ENCODE measurements around the gene CARMIL3. TPM values are rescaled to one million over a fixed set of nuclear protein-coding genes. Genes with fewer than 3 reads are reported as not detected.

Gene CARMIL3
- total RNA-seq, 2 donors from 2014 or later: 0.14 TPM; not detected in 1

GRCh38 chr14:24115422-24116127 is 63.8 kb downstream of the CARMIL3 start:
- Histone ChIP-seq H3K4me1 (ENCODE audit: control insufficient read depth in 1 of 2, low read depth in 2 of 2) (peaks cover 7 to 18% of the 10 kb centered on the region in 2 donors), H3K4me3 (peak overlapping the region; percentile 92), H3K36me3 (peaks cover 13% of the 10 kb centered on the region), H3K27ac (peak overlapping the region; percentile 98), H3K27me3 (replicated peaks; ENCODE audit: insufficient read depth) (no peaks in the 10 kb centered on the region), H3K9me3 (no peaks in the 10 kb centered on the region)
- no peak for TF ChIP-seq CTCF (IDR thresholded peaks at IDR 0.05)
- no peak for ATAC-seq (ENCODE audit: insufficient number of reproducible peaks, low FRiP score, low read depth)
- DNase-seq (ENCODE audit: low spot score): no peak

- Histone ChIP-seq H3K36me3 (peaks cover 19% of the 10 kb centered on the region), H3K27ac (no peak overlapping the region), H3K27me3 (replicated peaks; ENCODE audit: insufficient read depth) (no peaks in the 10 kb centered on the region), H3K4me1 (ENCODE audit: control insufficient read depth in 1 of 2, low read depth in 2 of 2) (peaks cover 7 to 18% of the 10 kb centered on the region in 2 donors), H3K9me3 (no peaks in the 10 kb centered on the region), H3K4me3 (peak overlapping the region; percentile 92)
- no peak for TF ChIP-seq CTCF (IDR thresholded peaks at IDR 0.05)
- no peak for DNase-seq (ENCODE audit: low spot score)
- no peak for ATAC-seq (ENCODE audit: insufficient number of reproducible peaks, low FRiP score, low read depth)
These were observed 64.5 kb downstream of the CARMIL3 start for GRCh38 chr14:24116128-24116814.

GRCh38 chr14:24117179-24117578 is 65.4 kb downstream of the CARMIL3 start:
- Histone ChIP-seq H3K27ac (no peak overlapping the region), H3K4me3 (no peak overlapping the region), H3K4me1 (ENCODE audit: control insufficient read depth in 1 of 2, low read depth in 2 of 2) (peaks cover 7 to 18% of the 10 kb centered on the region in 2 donors), H3K36me3 (peaks cover 26% of the 10 kb centered on the region), H3K9me3 (no peaks in the 10 kb centered on the region), H3K27me3 (replicated peaks; ENCODE audit: insufficient read depth) (no peaks in the 10 kb centered on the region)
- no peak for DNase-seq (ENCODE audit: low spot score)
- no peak for ATAC-seq (ENCODE audit: insufficient number of reproducible peaks, low FRiP score, low read depth)
- no peak for TF ChIP-seq CTCF (IDR thresholded peaks at IDR 0.05)

Other genes with a start within 250 kb of the CARMIL3 start
- gene DHRS4, start 98.2 kb upstream of the CARMIL3 start, total RNA-seq: 10 to 100 TPM; 18.0 to 20.6 TPM
- 1 to 10 TPM; 5.5 to 6.9 TPM for gene DHRS4L2, start 63.1 kb upstream of the CARMIL3 start, total RNA-seq
- 1 to 10 TPM; 1.3 to 2.4 TPM for gene CPNE6, start 19.6 kb downstream of the CARMIL3 start, total RNA-seq
- 10 to 100 TPM; 11.4 to 16.9 TPM for gene PCK2, start 42.3 kb downstream of the CARMIL3 start, total RNA-seq
- gene DCAF11, start 62.8 kb downstream of the CARMIL3 start, total RNA-seq: 10 to 100 TPM; 52.8 to 54.2 TPM
- 1 to 10 TPM in 1 of 2 donors, under 1 TPM in 1; 0.92 to 6.1 TPM for gene NRL, start 62.9 kb downstream of the CARMIL3 start, total RNA-seq
- gene FITM1, start 78.7 kb downstream of the CARMIL3 start, total RNA-seq: under 1 TPM in 1 of 2 donors, not detected in 1; 0.78 TPM
- gene PSME1, start 84.2 kb downstream of the CARMIL3 start, total RNA-seq: 10 to 100 TPM; 61.2 to 84.5 TPM
- gene EMC9, start 89.6 kb downstream of the CARMIL3 start, total RNA-seq: 10 to 100 TPM in 1 of 2 donors, 1 to 10 TPM in 1; 4.9 to 18.6 TPM
- gene PSME2, start 94.6 kb downstream of the CARMIL3 start, total RNA-seq: 10 to 100 TPM; 24.6 to 28.8 TPM
- 10 to 100 TPM; 60.4 to 94.6 TPM for gene RNF31, start 95.5 kb downstream of the CARMIL3 start, total RNA-seq
- gene IRF9, start 109.3 kb downstream of the CARMIL3 start, total RNA-seq: 10 to 100 TPM; 74.8 to 86.1 TPM
- gene REC8, start 120.1 kb downstream of the CARMIL3 start, total RNA-seq: 10 to 100 TPM; 13.1 to 23.6 TPM
- gene IPO4, start 136.8 kb downstream of the CARMIL3 start, total RNA-seq: 10 to 100 TPM; 19.9 to 64.6 TPM
- 10 to 100 TPM; 51.8 to 81.9 TPM for gene TM9SF1, start 143.4 kb downstream of the CARMIL3 start, total RNA-seq
- gene TSSK4, start 153.7 kb downstream of the CARMIL3 start, total RNA-seq: not detected
- gene CHMP4A, start 161.5 kb downstream of the CARMIL3 start, total RNA-seq: 10 to 100 TPM; 33.4 to 58.3 TPM
- 10 to 100 TPM; 15.7 to 24.0 TPM for gene MDP1, start 164.1 kb downstream of the CARMIL3 start, total RNA-seq
- gene NEDD8, start 180.4 kb downstream of the CARMIL3 start, total RNA-seq: 10 to 100 TPM; 76.0 to 91.4 TPM
- 10 to 100 TPM; 39.2 to 51.3 TPM for gene GMPR2, start 180.9 kb downstream of the CARMIL3 start, total RNA-seq
- 10 to 100 TPM; 52.4 to 83.5 TPM for gene TINF2, start 190.6 kb downstream of the CARMIL3 start, total RNA-seq
- gene TGM1, start 211.2 kb downstream of the CARMIL3 start, total RNA-seq: under 1 TPM in 1 of 2 donors, not detected in 1; 0.21 TPM
- gene RABGGTA, start 219.6 kb downstream of the CARMIL3 start, total RNA-seq: 10 to 100 TPM; 28.2 to 44.7 TPM
- gene DHRS1, start 247.8 kb downstream of the CARMIL3 start, total RNA-seq: 10 to 100 TPM; 25.5 to 31.4 TPM
- 10 to 100 TPM; 15.8 to 19.2 TPM for gene NOP9, start 247.8 kb downstream of the CARMIL3 start, total RNA-seq